Nephron progenitor cell (in vitro differentiated cells): ENCODE results near the gene ENKD1.

Experiments used
- DNase-seq: peaks from one replicate; pipeline ENCODE4 v3.0.0; 2021
- H3K27ac Mint-ChIP-seq: 2 replicates; pipeline ENCODE4 v1.8.0; 2021; ENCODE audit warnings: mild to moderate bottlenecking, moderate library complexity, mixed read lengths
- H3K27me3 Mint-ChIP-seq: 2 replicates; pipeline ENCODE4 v1.8.0; 2021; ENCODE audit warnings: mild to moderate bottlenecking, low read depth, mixed read lengths; ENCODE audit not compliant: poor library complexity
- H3K36me3 Mint-ChIP-seq: 2 replicates; pipeline ENCODE4 v1.8.0; 2021; ENCODE audit warnings: low read depth, mixed read lengths
- H3K4me1 Mint-ChIP-seq: 2 replicates; pipeline ENCODE4 v1.8.0; 2021; ENCODE audit warnings: mixed read lengths
- H3K4me3 Mint-ChIP-seq: 2 replicates; pipeline ENCODE4 v1.8.0; 2021; ENCODE audit warnings: mild to moderate bottlenecking, moderate library complexity, mixed read lengths
- H3K9me3 Mint-ChIP-seq: 2 replicates; pipeline ENCODE4 v1.8.0; 2021; ENCODE audit warnings: mild to moderate bottlenecking, moderate library complexity, mixed read lengths
- CTCF ChIP-seq: fragments of 200-600 bp; sonication (generic); IDR thresholded peaks from 2 replicates; pipeline ENCODE4 v1.5.0; 2021; ENCODE audit warnings: antibody characterized with exemption

ENKD1 gene

GRCh38 chr16:67648088-67648763 is 18.3 kb downstream of the ENKD1 start:
- no peak overlapping the region for H3K4me3 Mint-ChIP-seq
- peaks cover 72% of the 10 kb centered on the region for H3K27me3 Mint-ChIP-seq
- no peaks in the 10 kb centered on the region for H3K9me3 Mint-ChIP-seq
- no peaks in the 10 kb centered on the region for H3K36me3 Mint-ChIP-seq
- H3K4me1 Mint-ChIP-seq, result peaks cover 6% of the 10 kb centered on the region
- no peak for DNase-seq
- H3K27ac Mint-ChIP-seq, result no peak overlapping the region
- TF ChIP-seq CTCF, result no peak

GRCh38 chr16:67647681-67648080 is 18.9 kb downstream of the ENKD1 start:
- Mint-ChIP-seq H3K27me3 (peaks cover 76% of the 10 kb centered on the region), H3K4me1 (peaks cover 6% of the 10 kb centered on the region), H3K36me3 (no peaks in the 10 kb centered on the region), H3K27ac (no peak overlapping the region), H3K4me3 (no peak overlapping the region), H3K9me3 (no peaks in the 10 kb centered on the region)
- DNase-seq, result no peak
- no peak for TF ChIP-seq CTCF

- Mint-ChIP-seq H3K4me1 (peaks cover 6% of the 10 kb centered on the region), H3K4me3 (no peak overlapping the region), H3K27me3 (peaks cover 75% of the 10 kb centered on the region), H3K9me3 (no peaks in the 10 kb centered on the region), H3K27ac (no peak overlapping the region), H3K36me3 (no peaks in the 10 kb centered on the region)
- TF ChIP-seq CTCF, result no peak
- DNase-seq, result no peak
Measured at GRCh38 chr16:67647111-67647651, 19.4 kb downstream of the ENKD1 start.

- Mint-ChIP-seq H3K4me1 (peaks cover 2% of the 10 kb centered on the region), H3K27ac (no peak overlapping the region), H3K27me3 (peaks cover 60% of the 10 kb centered on the region), H3K9me3 (no peaks in the 10 kb centered on the region), H3K36me3 (no peaks in the 10 kb centered on the region), H3K4me3 (no peak overlapping the region)
- no peak for DNase-seq
- TF ChIP-seq CTCF, result no peak
Measured at GRCh38 chr16:67645397-67646121, 21.0 kb downstream of the ENKD1 start.

GRCh38 chr16:67644038-67644437 is 22.5 kb downstream of the ENKD1 start:
- Mint-ChIP-seq H3K27me3 (peaks cover 48% of the 10 kb centered on the region), H3K36me3 (peaks cover 10% of the 10 kb centered on the region), H3K27ac (no peak overlapping the region), H3K4me1 (no peaks in the 10 kb centered on the region), H3K9me3 (no peaks in the 10 kb centered on the region), H3K4me3 (no peak overlapping the region)
- no peak for DNase-seq
- TF ChIP-seq CTCF, result no peak
